ENCODE data around the gene CPN1.

The CPN1 gene

DNA sequence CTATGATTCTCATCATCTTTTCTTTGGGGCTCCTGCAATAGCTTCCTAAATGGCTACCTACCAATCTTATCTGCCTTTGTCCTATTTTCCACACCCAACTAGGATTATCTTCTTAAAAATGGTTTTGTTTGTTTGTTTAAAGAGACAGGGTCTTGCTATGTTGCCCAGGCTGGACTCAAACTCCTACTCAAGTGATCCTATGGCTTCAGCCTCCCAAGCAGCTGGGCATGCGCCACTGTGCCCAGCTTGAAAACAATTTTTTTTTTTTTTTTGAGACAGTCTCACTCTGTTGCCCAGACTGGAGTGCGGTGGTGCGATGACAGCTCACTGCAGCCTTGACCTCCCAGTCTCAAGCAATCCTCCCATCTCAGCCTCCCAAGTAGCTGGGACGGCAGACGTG, 86.9 kb downstream of the CPN1 start:
- no peak for DNase-seq (ENCODE audit: low read depth)
- TF ChIP-seq, protein P1, sequence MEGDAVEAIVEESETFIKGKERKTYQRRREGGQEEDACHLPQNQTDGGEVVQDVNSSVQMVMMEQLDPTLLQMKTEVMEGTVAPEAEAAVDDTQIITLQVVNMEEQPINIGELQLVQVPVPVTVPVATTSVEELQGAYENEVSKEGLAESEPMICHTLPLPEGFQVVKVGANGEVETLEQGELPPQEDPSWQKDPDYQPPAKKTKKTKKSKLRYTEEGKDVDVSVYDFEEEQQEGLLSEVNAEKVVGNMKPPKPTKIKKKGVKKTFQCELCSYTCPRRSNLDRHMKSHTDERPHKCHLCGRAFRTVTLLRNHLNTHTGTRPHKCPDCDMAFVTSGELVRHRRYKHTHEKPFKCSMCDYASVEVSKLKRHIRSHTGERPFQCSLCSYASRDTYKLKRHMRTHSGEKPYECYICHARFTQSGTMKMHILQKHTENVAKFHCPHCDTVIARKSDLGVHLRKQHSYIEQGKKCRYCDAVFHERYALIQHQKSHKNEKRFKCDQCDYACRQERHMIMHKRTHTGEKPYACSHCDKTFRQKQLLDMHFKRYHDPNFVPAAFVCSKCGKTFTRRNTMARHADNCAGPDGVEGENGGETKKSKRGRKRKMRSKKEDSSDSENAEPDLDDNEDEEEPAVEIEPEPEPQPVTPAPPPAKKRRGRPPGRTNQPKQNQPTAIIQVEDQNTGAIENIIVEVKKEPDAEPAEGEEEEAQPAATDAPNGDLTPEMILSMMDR (IDR thresholded peaks at IDR 0.05; ENCODE audit: control insufficient read depth, insufficient read depth, low read depth, low read length, missing control alignments) = no peak
- H3K4me3 ChIP-seq (ENCODE audit: control insufficient read depth, low read depth, low read length) = no peak overlapping the region

DNA sequence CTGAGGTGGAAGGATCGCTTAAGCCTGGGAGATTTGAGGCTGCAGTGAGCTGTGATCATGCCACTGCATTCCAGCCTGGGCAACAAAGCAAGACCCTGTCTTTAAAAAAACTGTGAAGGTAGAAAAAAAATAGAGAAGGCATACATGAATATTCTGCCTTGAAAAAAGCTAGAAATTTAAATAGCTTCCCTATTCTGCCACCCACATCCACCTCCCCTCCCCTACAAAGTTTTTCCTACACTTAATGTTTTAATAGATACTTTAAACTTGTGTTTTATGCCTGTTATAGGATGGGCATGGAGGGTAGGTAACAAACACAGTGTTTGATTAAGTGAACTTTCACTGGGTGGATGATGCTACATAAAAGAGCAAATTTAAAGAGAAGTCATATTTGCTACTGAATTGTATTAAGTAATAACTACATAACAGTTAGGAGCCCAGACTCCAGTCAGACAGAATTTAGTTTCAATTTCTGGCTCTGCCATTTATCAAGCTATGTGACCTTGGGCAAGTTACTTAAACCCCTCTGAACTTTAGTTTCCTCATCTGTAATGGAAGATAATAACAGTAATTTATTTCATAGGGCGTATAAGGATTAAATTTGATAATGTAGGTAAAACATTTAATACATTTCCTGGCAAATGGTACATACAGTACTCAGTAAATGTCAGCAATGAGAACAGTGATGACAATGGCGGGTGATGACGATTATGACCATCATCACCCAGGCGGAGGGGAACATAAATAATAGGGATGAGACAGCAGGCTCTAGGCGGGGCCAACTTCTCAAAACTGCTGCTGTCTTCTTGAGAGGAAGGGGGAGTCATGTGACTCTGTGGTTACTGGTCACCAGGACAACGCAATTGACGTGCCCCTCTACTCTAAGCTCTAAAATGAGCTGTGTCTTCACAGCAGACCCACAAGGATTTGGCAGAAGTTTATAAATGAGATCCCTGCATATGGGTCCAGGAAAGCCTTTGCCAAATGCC, 87.7 kb downstream of the CPN1 start:
- no peak for DNase-seq (ENCODE audit: low read depth)
- TF ChIP-seq, protein P1 (IDR thresholded peaks at IDR 0.05; ENCODE audit: control insufficient read depth, insufficient read depth, low read depth, low read length, missing control alignments) = no peak
- no peak overlapping the region for H3K4me3 ChIP-seq (ENCODE audit: control insufficient read depth, low read depth, low read length)

All from AG09309 (cell line).